ENCODE results near the gene TANGO2. TPM values are rescaled to one million over a fixed set of nuclear protein-coding genes. Genes with fewer than 3 reads are reported as not detected.

The TANGO2 gene
- total and polyA plus RNA-seq, 10 of the 15 experiments (the other 5 are each of a cell fraction or from before 2014, with no cell fraction given), result 4.0 to 24.8 (median 20.9) TPM

GRCh38 chr22:20095521-20095920 is 74.6 kb downstream of the TANGO2 start:
- in situ Hi-C loops (cut with MboI), result no loop called here
- ChIA-PET SMC1A (ENCODE audit: uncharacterized antibody, unreplicated experiment) (no interaction called here), CTCF (interaction anchor here (1.1 kb wide), 1 partner anchor 73 kb away, joined by 3 read pairs; no protein-coding TSS in a partner anchor), RAD21 (ENCODE audit: unreplicated experiment) (no interaction called here), POLR2A (interaction anchor here (0.6 to 0.8 kb wide), 2 partner anchors 9 to 75 kb away, joined by 3 to 4 read pairs; no protein-coding TSS in a partner anchor)
- Histone ChIP-seq H3K36me3 (ENCODE audit: control insufficient read depth in 2 of 2, insufficient read depth in 2 of 2, low read length in 1 of 2) (peaks cover 31% of the 10 kb centered on the region in 2 experiments), H3K9me3 (replicated peaks; ENCODE audit: control insufficient read depth, insufficient read depth, low read length) (no peaks in the 10 kb centered on the region), H3K4me1 (ENCODE audit: control insufficient read depth, insufficient read depth, low read length) (no peaks in the 10 kb centered on the region), H3K79me2 (ENCODE audit: control insufficient read depth, insufficient read depth, low read length) (no peaks in the 10 kb centered on the region), H3K4me3 (no peak overlapping the region), H3K27ac (ENCODE audit: control insufficient read depth, insufficient read depth) (no peak overlapping the region), H4K20me1 (ENCODE audit: control insufficient read depth, insufficient read depth) (no peaks in the 10 kb centered on the region), H3K27me3 (replicated peaks in 1 of 2; ENCODE audit: control insufficient read depth in 2 of 2, insufficient read depth in 2 of 2, low read length in 1 of 2) (no peaks in the 10 kb centered on the region), H3K9ac (ENCODE audit: control insufficient read depth, insufficient read depth, low read length) (no peak overlapping the region), H2AFZ (ENCODE audit: control insufficient read depth, low read depth, low read length) (no peak overlapping the region), H3K4me2 (ENCODE audit: control insufficient read depth, insufficient read depth) (no peak overlapping the region)
- WGBS (ENCODE audit: insufficient coverage, insufficient replicate concordance, low lambda C conversion rate, missing lambda C conversion rate), result 86% methylated on average over 4 of the region's 4 CpGs
- DNase-seq (ENCODE audit: low read depth, low spot score), result no peak
- intact Hi-C loops (cut with micrococcal nuclease; ENCODE audit: unreplicated experiment), result no loop called here
- no peak for TF ChIP-seq NFXL1 (IDR thresholded peaks at IDR 0.05; ENCODE audit: borderline replicate concordance)
- ATAC-seq, result no peak
- FAIRE-seq, result no peak
- BruUV-seq (replicated peaks), result no TSS peak

GRCh38 chr22:20096574-20097420 is 75.9 kb downstream of the TANGO2 start:
- H3K9ac ChIP-seq (ENCODE audit: control insufficient read depth, insufficient read depth, low read length), result no peak overlapping the region
- no peak overlapping the region for H2AFZ ChIP-seq (ENCODE audit: control insufficient read depth, low read depth, low read length)
- no peak overlapping the region for H3K4me3 ChIP-seq
- no peaks in the 10 kb centered on the region for H3K9me3 ChIP-seq (replicated peaks; ENCODE audit: control insufficient read depth, insufficient read depth, low read length)
- WGBS (ENCODE audit: insufficient coverage, insufficient replicate concordance, low lambda C conversion rate, missing lambda C conversion rate), result 100% methylated on average over 2 of the region's 2 CpGs
- H4K20me1 ChIP-seq (ENCODE audit: control insufficient read depth, insufficient read depth), result no peaks in the 10 kb centered on the region
- FAIRE-seq (no peak), ATAC-seq (no peak), DNase-seq (ENCODE audit: low read depth, low spot score) (no peak)
- intact Hi-C loops (cut with micrococcal nuclease; ENCODE audit: unreplicated experiment) (no loop called here), in situ Hi-C loops (cut with MboI) (no loop called here)
- H3K4me1 ChIP-seq (ENCODE audit: control insufficient read depth, insufficient read depth, low read length), result no peaks in the 10 kb centered on the region
- BruUV-seq (replicated peaks), result no TSS peak
- no peaks in the 10 kb centered on the region for H3K79me2 ChIP-seq (ENCODE audit: control insufficient read depth, insufficient read depth, low read length)
- ChIA-PET SMC1A (ENCODE audit: uncharacterized antibody, unreplicated experiment) (no interaction called here), CTCF (interaction anchor here (1.1 kb wide), 1 partner anchor 75 kb away, joined by 3 read pairs; no protein-coding TSS in a partner anchor), RAD21 (ENCODE audit: unreplicated experiment) (no interaction called here), POLR2A (interaction anchor here (0.8 kb wide), 1 partner anchor 10 kb away, joined by 3 read pairs; no protein-coding TSS in a partner anchor)
- H3K36me3 ChIP-seq (ENCODE audit: control insufficient read depth in 2 of 2, insufficient read depth in 2 of 2, low read length in 1 of 2), result peaks cover 27 to 28% of the 10 kb centered on the region in 2 experiments
- H3K27ac ChIP-seq (ENCODE audit: control insufficient read depth, insufficient read depth), result no peak overlapping the region
- H3K27me3 ChIP-seq (replicated peaks in 1 of 2; ENCODE audit: control insufficient read depth in 2 of 2, insufficient read depth in 2 of 2, low read length in 1 of 2), result no peaks in the 10 kb centered on the region
- TF ChIP-seq KAT2A (conservative IDR thresholded peaks at IDR 0.05; ENCODE audit: control insufficient read depth, low read depth, low read length), result no peak
- TF ChIP-seq CBFB (IDR thresholded peaks at IDR 0.05; ENCODE audit: low read depth), result no peak
- TF ChIP-seq NBN (IDR thresholded peaks at IDR 0.05), result no peak
- no peak for TF ChIP-seq NFIC (IDR thresholded peaks at IDR 0.05; ENCODE audit: low read depth, low read length)
- no peak overlapping the region for H3K4me2 ChIP-seq (ENCODE audit: control insufficient read depth, insufficient read depth)
